Panc1 (cell line): ENCODE measurements around the gene MPZL3. TPM values are rescaled to one million over a fixed set of nuclear protein-coding genes. Genes with fewer than 3 reads are reported as not detected.

Source experiments
- ATAC-seq: fragments of 200-7000 bp; cut with Tn5 transposase; 2 replicates; pipeline ENCODE4 v1.9.1; 2020; ENCODE audit warnings: mild to moderate bottlenecking, moderate library complexity
- BruUV-seq: library from RNA; stranded (reverse); fragments of 400-500 nt; replicated peaks from 2 replicates; lab custom pipeline; 2021; lab: Mats Ljungman, UMichigan
- CTCF ChIA-PET: fragments of 300-600 bp; sonication (Branson Sonifier 250); formaldehyde crosslinking; loops from one replicate; lab custom pipeline; 2022; ENCODE audit warnings: antibody characterized with exemption; lab: Charles Lee
- POLR2A ChIA-PET: fragments of 300-600 bp; sonication (Branson Sonifier 250); formaldehyde crosslinking; loops from one replicate; lab custom pipeline; 2022; ENCODE audit warnings: antibody characterized with exemption; lab: Charles Lee
- DNase-seq: peaks from one replicate; pipeline ENCODE4 v3.0.0-alpha.2; 2010; ENCODE audit warnings: low read depth, low spot score
- H3K27ac ChIP-seq: 2 replicates; pipeline ENCODE4 v1.5.1; 2011; ENCODE audit warnings: mild to moderate bottlenecking, low read length, inconsistent platforms
- H3K27me3 ChIP-seq: fragments of 200-500 bp; sonication (Bioruptor generic); 2 replicates; pipeline ENCODE4 v1.6.0; 2014; ENCODE audit warnings: low read length, inconsistent platforms; ENCODE audit not compliant: control insufficient read depth, insufficient read depth
- H3K36me3 ChIP-seq: fragments of 200-500 bp; sonication (Bioruptor generic); 2 replicates; pipeline ENCODE4 v1.5.1; 2014; ENCODE audit warnings: inconsistent platforms, mild to moderate bottlenecking, low read length, moderate library complexity; ENCODE audit not compliant: control insufficient read depth, insufficient read depth
- H3K4me1 ChIP-seq: 2 replicates; pipeline ENCODE4 v1.5.1; 2011; ENCODE audit warnings: inconsistent platforms, mild to moderate bottlenecking, low read length, moderate library complexity; ENCODE audit not compliant: control insufficient read depth, insufficient read depth
- H3K4me3 ChIP-seq, 2 experiments: 2 replicates each; pipeline ENCODE4 v1.5.1; 2011 to 2012; ENCODE audit warnings: low read depth in 2 of 2, low read length in 2 of 2, mild to moderate bottlenecking in 2 of 2, inconsistent platforms in 1 of 2, moderate library complexity in 1 of 2
- H3K9me3 ChIP-seq: fragments of 200-500 bp; sonication (Bioruptor generic); 2 replicates; pipeline ENCODE4 v1.5.1; 2014; ENCODE audit warnings: low read depth, mild to moderate bottlenecking, inconsistent platforms, low read length, moderate library complexity; ENCODE audit not compliant: control insufficient read depth, insufficient read depth
- CTCF ChIP-seq: fragments of 450-650 bp; IDR thresholded peaks from 2 replicates; pipeline ENCODE4 v1.5.1; 2017; ENCODE audit warnings: mild to moderate bottlenecking
- POLR2AphosphoS5 ChIP-seq: IDR thresholded peaks from 2 replicates; pipeline ENCODE4 v1.6.1; 2012; ENCODE audit warnings: mild to moderate bottlenecking, low read depth, low read length, moderate library complexity
- SIN3A ChIP-seq: IDR thresholded peaks from 2 replicates; pipeline ENCODE4 v1.6.1; 2012; ENCODE audit warnings: low read depth, mild to moderate bottlenecking, low read length, moderate library complexity, borderline replicate concordance; ENCODE audit not compliant: insufficient read depth
- TCF7L2 ChIP-seq: IDR thresholded peaks from 2 replicates; pipeline ENCODE4 v1.6.1; 2011; ENCODE audit warnings: mild to moderate bottlenecking, low read depth, low read length, inconsistent platforms
- in situ Hi-C: cut with HindIII; loops from 2 replicates; pipeline ENCODE4 v1.10.0; 2016; ENCODE audit warnings: low sequenced_read_pairs, low pct_unique_long_range_greater_than_20kb
- intact Hi-C: fragments of 100-400 bp; cut with micrococcal nuclease; formaldehyde crosslinking; loops from one replicate; pipeline ENCODE4 v1.10.0; 2022; ENCODE audit not compliant: unreplicated experiment
- total RNA-seq: library from RNA; stranded (reverse); gene quantifications from one replicate; pipeline ENCODE4 v1.2.1, GENCODE V29; 2021; ENCODE audit not compliant: unreplicated experiment
- TF ChIP-seq, protein P1 (sequence below), 2 experiments: IDR thresholded peaks; 2 replicates each; pipeline ENCODE4 v1.6.1; 2011 to 2012; ENCODE audit warnings: low read depth in 2 of 2, control low read depth in 1 of 2, low read length in 1 of 2, mild to moderate bottlenecking in 1 of 2, moderate library complexity in 1 of 2; ENCODE audit not compliant: insufficient read depth in 1 of 2

Gene MPZL3
- total RNA-seq, 1 experiment from 2014 or later = 1.0 TPM

DNA sequence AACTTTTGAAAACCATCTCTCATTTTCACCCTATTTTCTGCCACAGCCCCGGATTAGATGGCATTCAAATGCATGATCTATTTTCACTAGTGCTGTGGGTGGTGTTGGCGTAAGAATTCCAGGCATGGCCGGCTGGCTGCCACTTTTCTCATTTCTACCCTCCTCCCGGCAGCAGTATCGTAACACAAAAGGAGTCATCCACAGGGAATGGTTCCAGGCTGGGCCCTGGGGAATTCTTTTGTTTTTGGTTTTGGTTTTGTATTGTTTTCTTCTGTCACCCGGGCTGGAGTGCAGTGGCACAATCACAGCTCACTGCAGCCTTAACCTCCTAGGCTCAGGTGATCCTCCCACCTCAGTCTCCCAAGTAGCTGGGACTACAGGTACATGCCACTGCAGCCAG lies 41.2 kb downstream of the MPZL3 start:
- Histone ChIP-seq H3K4me1 (no peaks in the 10 kb centered on the region), H3K27ac (no peak overlapping the region), H3K9me3 (no peaks in the 10 kb centered on the region), H3K27me3 (peaks cover 58% of the 10 kb centered on the region), H3K4me3 (no peak overlapping the region), H3K36me3 (no peaks in the 10 kb centered on the region)
- intact Hi-C loops = no loop called here
- BruUV-seq = no TSS peak
- POLR2A ChIA-PET = interaction anchor here (0.6 kb wide), 1 partner anchor 179 kb away, joined by 5 read pairs; no protein-coding TSS in a partner anchor
- in situ Hi-C loops = no loop called here
- DNase-seq = no peak
- TF ChIP-seq CTCF (no peak), TCF7L2 (no peak), SIN3A (no peak), POLR2AphosphoS5 (no peak)
- TF ChIP-seq, protein P1, sequence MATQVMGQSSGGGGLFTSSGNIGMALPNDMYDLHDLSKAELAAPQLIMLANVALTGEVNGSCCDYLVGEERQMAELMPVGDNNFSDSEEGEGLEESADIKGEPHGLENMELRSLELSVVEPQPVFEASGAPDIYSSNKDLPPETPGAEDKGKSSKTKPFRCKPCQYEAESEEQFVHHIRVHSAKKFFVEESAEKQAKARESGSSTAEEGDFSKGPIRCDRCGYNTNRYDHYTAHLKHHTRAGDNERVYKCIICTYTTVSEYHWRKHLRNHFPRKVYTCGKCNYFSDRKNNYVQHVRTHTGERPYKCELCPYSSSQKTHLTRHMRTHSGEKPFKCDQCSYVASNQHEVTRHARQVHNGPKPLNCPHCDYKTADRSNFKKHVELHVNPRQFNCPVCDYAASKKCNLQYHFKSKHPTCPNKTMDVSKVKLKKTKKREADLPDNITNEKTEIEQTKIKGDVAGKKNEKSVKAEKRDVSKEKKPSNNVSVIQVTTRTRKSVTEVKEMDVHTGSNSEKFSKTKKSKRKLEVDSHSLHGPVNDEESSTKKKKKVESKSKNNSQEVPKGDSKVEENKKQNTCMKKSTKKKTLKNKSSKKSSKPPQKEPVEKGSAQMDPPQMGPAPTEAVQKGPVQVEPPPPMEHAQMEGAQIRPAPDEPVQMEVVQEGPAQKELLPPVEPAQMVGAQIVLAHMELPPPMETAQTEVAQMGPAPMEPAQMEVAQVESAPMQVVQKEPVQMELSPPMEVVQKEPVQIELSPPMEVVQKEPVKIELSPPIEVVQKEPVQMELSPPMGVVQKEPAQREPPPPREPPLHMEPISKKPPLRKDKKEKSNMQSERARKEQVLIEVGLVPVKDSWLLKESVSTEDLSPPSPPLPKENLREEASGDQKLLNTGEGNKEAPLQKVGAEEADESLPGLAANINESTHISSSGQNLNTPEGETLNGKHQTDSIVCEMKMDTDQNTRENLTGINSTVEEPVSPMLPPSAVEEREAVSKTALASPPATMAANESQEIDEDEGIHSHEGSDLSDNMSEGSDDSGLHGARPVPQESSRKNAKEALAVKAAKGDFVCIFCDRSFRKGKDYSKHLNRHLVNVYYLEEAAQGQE (IDR thresholded peaks at IDR 0.05; ENCODE audit: insufficient read depth in 1 of 2, low read depth in 2 of 2, low read length in 1 of 2) = no peak
- no peak for ATAC-seq
- CTCF ChIA-PET = interaction anchor here (0.6 kb wide), 1 partner anchor 107 kb away, joined by 10 read pairs; no protein-coding TSS in a partner anchor

GRCh38 chr11:118210323-118210722 lies 41.8 kb downstream of the MPZL3 start:
- no peak for ATAC-seq
- H3K27ac ChIP-seq = no peak overlapping the region
- no peak for DNase-seq
- CTCF ChIA-PET = no interaction called here
- no peak overlapping the region for H3K4me3 ChIP-seq
- in situ Hi-C loops = no loop called here
- peaks cover 64% of the 10 kb centered on the region for H3K27me3 ChIP-seq
- H3K9me3 ChIP-seq = no peaks in the 10 kb centered on the region
- TF ChIP-seq, protein P1 (IDR thresholded peaks at IDR 0.05; ENCODE audit: insufficient read depth in 1 of 2, low read depth in 2 of 2, low read length in 1 of 2) = no peak
- no peak for TF ChIP-seq CTCF
- TF ChIP-seq SIN3A = no peak
- TF ChIP-seq TCF7L2 = no peak
- no peak for TF ChIP-seq POLR2AphosphoS5
- H3K4me1 ChIP-seq = no peaks in the 10 kb centered on the region
- POLR2A ChIA-PET = no interaction called here
- intact Hi-C loops = no loop called here
- BruUV-seq = no TSS peak
- H3K36me3 ChIP-seq = no peaks in the 10 kb centered on the region
